C4-2B (cell line): ENCODE results near the gene CPA1.

Source experiments
- H3K27ac ChIP-seq: fragments of 450-650 bp; 2 replicates; pipeline ENCODE4 v1.5.1; 2017
- CTCF ChIP-seq: fragments of 450-650 bp; conservative IDR thresholded peaks from 2 replicates; pipeline ENCODE4 v1.5.1; 2017; ENCODE audit warnings: mild to moderate bottlenecking
- ZFX ChIP-seq: fragments of 450-650 bp; IDR thresholded peaks from 2 replicates; pipeline ENCODE4 v1.6.1; 2017

The CPA1 gene

GRCh38 chr7:130384841-130385599 lies 4.7 kb downstream of the CPA1 start:
- no peak for TF ChIP-seq ZFX
- no peak for TF ChIP-seq CTCF
- H3K27ac ChIP-seq, result no peak overlapping the region

- H3K27ac ChIP-seq, result no peak overlapping the region
- TF ChIP-seq CTCF (no peak), ZFX (no peak)
These were observed 5.3 kb downstream of the CPA1 start for GRCh38 chr7:130385600-130386066.

GRCh38 chr7:130386876-130387275 lies 6.6 kb downstream of the CPA1 start:
- TF ChIP-seq CTCF, result no peak
- no peak for TF ChIP-seq ZFX
- H3K27ac ChIP-seq, result no peak overlapping the region

GRCh38 chr7:130387306-130387627 lies 7.0 kb downstream of the CPA1 start:
- no peak for TF ChIP-seq ZFX
- no peak for TF ChIP-seq CTCF
- H3K27ac ChIP-seq, result no peak overlapping the region

- TF ChIP-seq ZFX (no peak), CTCF (no peak)
- H3K27ac ChIP-seq, result no peak overlapping the region
These were observed 7.5 kb downstream of the CPA1 start for GRCh38 chr7:130387628-130388403.

- H3K27ac ChIP-seq, result no peak overlapping the region
- TF ChIP-seq CTCF (no peak), ZFX (no peak)
These were observed 8.4 kb downstream of the CPA1 start for GRCh38 chr7:130388671-130389070.

GRCh38 chr7:130390486-130390885 lies 10.2 kb downstream of the CPA1 start:
- no peak for TF ChIP-seq ZFX
- no peak for TF ChIP-seq CTCF

More at GRCh38 chr7:130390486-130390885, 10.2 kb downstream of the CPA1 start:
- H3K27ac ChIP-seq, result no peak overlapping the region
